Activated naive CD8-positive, alpha-beta T cell treated with anti-CD3 and anti-CD28 coated beads, Interleukin-2, amount 50 U/mL, for 24 hours (primary cell): ENCODE results near the gene KIF26B.
"Not testable (repeated sequence)": the region's sequence is repeated elsewhere in the genome, so short reads cannot be mapped to it uniquely, and the experiment has no call there.

Experiments
- ATAC-seq: fragments of 150-1000 bp; cut with Tn5 transposase; one replicate; pipeline ENCODE4 v1.10.0; 2021
- DNase-seq: peaks from one replicate; pipeline ENCODE4 v3.0.0; 2021
- H3K27ac Mint-ChIP-seq: one replicate; pipeline ENCODE4 v1.8.0; 2021; ENCODE audit warnings: mild to moderate bottlenecking, mixed read lengths
- H3K27me3 Mint-ChIP-seq: one replicate; pipeline ENCODE4 v1.8.0; 2021; ENCODE audit warnings: mixed read lengths
- H3K36me3 Mint-ChIP-seq: one replicate; pipeline ENCODE4 v1.8.0; 2021; ENCODE audit warnings: low read depth, mixed read lengths
- H3K4me1 Mint-ChIP-seq: one replicate; pipeline ENCODE4 v1.8.0; 2021; ENCODE audit warnings: mixed read lengths
- H3K4me3 Mint-ChIP-seq: one replicate; pipeline ENCODE4 v1.8.0; 2021; ENCODE audit warnings: mild to moderate bottlenecking, moderate library complexity, mixed read lengths
- H3K9me3 Mint-ChIP-seq: one replicate; pipeline ENCODE4 v1.8.0; 2021; ENCODE audit warnings: mixed read lengths

Gene KIF26B

GRCh38 chr1:245327842-245328241 lies 173.1 kb downstream of the KIF26B start:
- Mint-ChIP-seq H3K36me3 (no peaks in the 10 kb centered on the region), H3K27me3 (peaks cover 2% of the 10 kb centered on the region), H3K4me1 (peaks cover 21% of the 10 kb centered on the region), H3K9me3 (no peaks in the 10 kb centered on the region), H3K27ac (no peak overlapping the region), H3K4me3 (no peak overlapping the region)
- no peak for DNase-seq
- ATAC-seq, result no peak

GRCh38 chr1:245330951-245331350 lies 176.2 kb downstream of the KIF26B start:
- H3K27me3 Mint-ChIP-seq, result peaks cover 10% of the 10 kb centered on the region
- no peak overlapping the region for H3K27ac Mint-ChIP-seq
- no peaks in the 10 kb centered on the region for H3K36me3 Mint-ChIP-seq
- no peak for DNase-seq
- no peak for ATAC-seq
- H3K4me1 Mint-ChIP-seq, result peaks cover 22% of the 10 kb centered on the region
- H3K4me3 Mint-ChIP-seq, result no peak overlapping the region
- no peaks in the 10 kb centered on the region for H3K9me3 Mint-ChIP-seq

GRCh38 chr1:245332085-245332484 lies 177.3 kb downstream of the KIF26B start:
- Mint-ChIP-seq H3K36me3 (no peaks in the 10 kb centered on the region), H3K27me3 (peaks cover 14% of the 10 kb centered on the region), H3K4me3 (no peak overlapping the region), H3K27ac (peak overlapping the region; percentile 21), H3K4me1 (peaks cover 28% of the 10 kb centered on the region), H3K9me3 (no peaks in the 10 kb centered on the region)
- DNase-seq, result no peak
- peak; percentile 42 for ATAC-seq

- Mint-ChIP-seq H3K9me3 (no peaks in the 10 kb centered on the region), H3K4me3 (no peak overlapping the region), H3K27ac (peak overlapping the region; percentile 21), H3K27me3 (peaks cover 14% of the 10 kb centered on the region), H3K36me3 (no peaks in the 10 kb centered on the region), H3K4me1 (peaks cover 28% of the 10 kb centered on the region)
- DNase-seq, result peak; percentile 54
- ATAC-seq, result peak; percentile 99
Measured at GRCh38 chr1:245332513-245332912, 177.7 kb downstream of the KIF26B start.

GRCh38 chr1:245334235-245334634 lies 179.4 kb downstream of the KIF26B start:
- Mint-ChIP-seq H3K27me3 (peaks cover 14% of the 10 kb centered on the region), H3K9me3 (no peaks in the 10 kb centered on the region), H3K4me1 (peaks cover 34% of the 10 kb centered on the region), H3K4me3 (no peak overlapping the region), H3K27ac (no peak overlapping the region), H3K36me3 (no peaks in the 10 kb centered on the region)
- DNase-seq (no peak), ATAC-seq (no peak)

GRCh38 chr1:245334827-245335490 lies 180.2 kb downstream of the KIF26B start:
- peaks cover 34% of the 10 kb centered on the region for H3K4me1 Mint-ChIP-seq
- no peaks in the 10 kb centered on the region for H3K9me3 Mint-ChIP-seq
- ATAC-seq (no peak), DNase-seq (no peak)
- peaks cover 14% of the 10 kb centered on the region for H3K27me3 Mint-ChIP-seq
- H3K36me3 Mint-ChIP-seq, result no peaks in the 10 kb centered on the region
- H3K27ac Mint-ChIP-seq, result no peak overlapping the region
- H3K4me3 Mint-ChIP-seq, result no peak overlapping the region

- not testable (repeated sequence) for ATAC-seq, H3K4me3 Mint-ChIP-seq, H3K36me3 Mint-ChIP-seq, H3K9me3 Mint-ChIP-seq, H3K27ac Mint-ChIP-seq, DNase-seq
- Mint-ChIP-seq H3K27me3 (peaks cover 14% of the 10 kb centered on the region), H3K4me1 (peaks cover 34% of the 10 kb centered on the region)
Measured at GRCh38 chr1:245335684-245336083, 180.9 kb downstream of the KIF26B start.

DNA sequence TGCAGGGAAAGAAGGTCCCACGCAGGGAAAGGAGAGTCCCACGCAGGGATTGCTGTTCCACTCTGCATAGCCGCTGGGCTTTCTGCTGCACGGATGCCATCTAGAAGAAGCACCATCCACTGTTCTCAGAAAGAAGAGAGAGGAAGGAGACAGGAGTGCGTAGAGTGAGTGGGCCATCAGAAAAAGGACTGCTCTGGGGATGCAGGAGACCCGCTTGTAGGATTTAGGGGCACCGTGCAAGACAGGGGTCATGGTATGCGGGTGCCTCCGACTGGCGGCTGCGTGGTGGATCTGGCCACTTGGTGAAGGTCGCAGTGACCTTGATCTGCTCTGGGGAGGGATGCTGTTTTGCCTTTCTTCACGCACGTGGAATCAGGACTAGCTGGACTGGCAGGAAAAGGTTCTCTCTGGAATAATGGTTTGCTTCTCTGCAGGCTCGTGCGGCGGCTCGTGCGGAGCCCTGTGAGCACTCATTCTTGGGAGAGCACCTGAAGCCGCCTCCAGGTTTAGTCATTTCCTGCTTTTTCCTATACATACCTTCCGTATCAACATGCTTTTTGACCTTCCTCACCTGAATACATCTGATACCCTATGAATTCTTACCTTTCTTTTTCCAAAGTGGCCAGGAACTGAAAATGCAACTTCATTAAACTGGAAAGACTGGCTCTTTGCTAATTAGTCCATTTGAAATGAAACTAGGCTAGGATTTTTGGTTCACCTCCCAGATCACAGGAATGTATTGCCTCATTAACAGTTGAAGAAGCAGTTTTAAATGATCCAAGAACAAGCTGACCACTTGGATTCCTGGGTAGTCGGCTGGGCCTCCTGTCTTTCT lies 181.6 kb downstream of the KIF26B start:
- ATAC-seq (no peak), DNase-seq (no peak)
- Mint-ChIP-seq H3K4me3 (no peak overlapping the region), H3K9me3 (no peaks in the 10 kb centered on the region), H3K27me3 (peaks cover 14% of the 10 kb centered on the region), H3K27ac (no peak overlapping the region), H3K4me1 (peaks cover 32% of the 10 kb centered on the region), H3K36me3 (no peaks in the 10 kb centered on the region)

- not testable (repeated sequence) for DNase-seq, H3K4me3 Mint-ChIP-seq, ATAC-seq, H3K36me3 Mint-ChIP-seq, H3K9me3 Mint-ChIP-seq, H3K27ac Mint-ChIP-seq
- Mint-ChIP-seq H3K4me1 (peaks cover 26% of the 10 kb centered on the region), H3K27me3 (peaks cover 14% of the 10 kb centered on the region)
Measured at GRCh38 chr1:245336984-245337355, 182.2 kb downstream of the KIF26B start.

DNA sequence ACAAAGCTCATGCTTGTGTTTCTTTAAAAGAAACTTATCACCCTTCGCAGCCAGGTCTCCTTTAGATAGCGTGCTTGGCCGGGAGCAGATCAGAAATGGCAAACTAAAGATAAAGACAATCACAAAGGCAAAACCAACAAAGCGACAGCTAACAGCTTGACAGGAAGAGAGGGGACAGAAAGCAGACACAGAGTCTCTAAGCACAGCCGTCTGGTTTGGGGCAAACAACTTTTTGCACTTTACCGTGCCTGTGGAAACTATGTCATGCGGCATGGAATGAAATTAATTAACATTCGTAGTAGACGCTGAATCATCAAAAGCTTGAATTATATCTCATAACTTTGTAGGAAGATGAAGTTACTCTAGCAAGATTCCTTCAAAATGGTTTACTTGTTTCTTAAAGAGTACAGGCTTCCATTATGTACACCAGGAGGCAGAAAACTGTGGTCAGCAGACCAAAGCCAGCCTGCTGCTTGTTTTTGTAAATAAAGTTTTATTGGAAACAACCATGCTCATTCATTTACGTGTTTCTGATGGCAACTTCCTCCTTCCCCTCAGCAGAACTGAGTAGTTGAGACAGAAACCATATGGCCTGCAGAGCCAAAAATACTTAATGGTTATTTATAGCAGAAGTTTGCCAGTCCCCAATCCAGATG lies 183.2 kb downstream of the KIF26B start:
- Mint-ChIP-seq H3K4me3 (peak overlapping the region; percentile 19), H3K36me3 (no peaks in the 10 kb centered on the region), H3K9me3 (no peaks in the 10 kb centered on the region), H3K27ac (peak overlapping the region; percentile 48), H3K4me1 (peaks cover 16% of the 10 kb centered on the region), H3K27me3 (peaks cover 14% of the 10 kb centered on the region)
- DNase-seq (no peak), ATAC-seq (peak; percentile 30)

DNA sequence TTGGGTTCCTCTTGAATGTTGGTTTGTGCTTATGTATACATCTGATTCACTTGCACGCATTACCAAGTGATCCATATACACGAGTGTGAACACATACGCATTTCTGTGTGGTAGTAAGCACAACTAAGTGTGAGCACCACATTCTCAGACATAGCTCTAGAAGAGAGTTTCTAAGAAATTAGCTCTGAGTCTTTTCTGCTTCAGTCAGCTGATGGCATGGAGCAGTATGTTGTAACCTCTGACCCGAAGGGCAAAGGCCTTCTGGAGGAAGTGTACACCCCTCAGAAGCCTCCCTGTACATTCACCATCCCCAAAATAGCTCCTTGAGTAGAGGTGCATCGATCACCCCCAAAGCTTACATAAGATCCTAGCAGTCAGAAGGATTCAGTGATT lies 183.7 kb downstream of the KIF26B start:
- ATAC-seq, result no peak
- Mint-ChIP-seq H3K27me3 (peaks cover 12% of the 10 kb centered on the region), H3K9me3 (no peaks in the 10 kb centered on the region), H3K4me1 (peaks cover 12% of the 10 kb centered on the region), H3K36me3 (no peaks in the 10 kb centered on the region), H3K4me3 (no peak overlapping the region), H3K27ac (no peak overlapping the region)
- DNase-seq, result no peak

- ATAC-seq (no peak), DNase-seq (no peak)
Measured at GRCh38 chr1:245341743-245342142, 187.0 kb downstream of the KIF26B start.

DNA sequence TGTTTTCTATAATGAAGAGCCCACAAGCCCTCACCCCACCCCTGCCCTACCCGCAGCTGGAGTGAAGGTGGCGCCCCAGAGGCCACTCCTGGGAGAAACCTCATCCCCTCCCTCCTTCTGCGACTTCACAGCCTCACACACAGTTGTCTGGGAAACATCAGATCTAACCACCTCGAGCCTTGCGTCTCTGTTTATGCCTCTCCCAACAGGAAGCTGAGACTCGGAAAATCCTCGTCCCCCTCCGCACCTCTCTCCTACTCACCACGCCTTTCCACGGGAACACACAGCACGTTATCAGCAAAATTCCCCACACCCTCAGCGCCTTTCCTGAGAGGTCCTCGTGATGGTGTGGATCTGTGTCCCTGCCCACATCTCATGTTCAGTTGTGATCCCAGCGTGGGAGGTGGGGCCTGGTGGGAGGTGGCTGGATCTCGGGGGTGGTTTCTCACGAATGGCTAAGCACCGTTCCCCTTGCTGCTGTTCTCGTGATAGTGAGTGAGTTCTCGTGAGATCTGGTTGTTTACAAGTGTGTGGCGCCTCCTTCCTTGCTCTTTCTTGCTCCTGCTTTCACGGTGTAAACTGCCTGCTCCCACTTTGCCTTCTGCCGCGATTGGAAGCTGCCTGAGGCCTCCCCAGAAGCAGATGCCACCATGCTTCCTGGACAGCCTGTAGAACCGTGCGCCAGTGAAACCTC lies 190.6 kb downstream of the KIF26B start:
- H3K36me3 Mint-ChIP-seq, result no peaks in the 10 kb centered on the region
- H3K4me1 Mint-ChIP-seq, result no peaks in the 10 kb centered on the region
- no peak overlapping the region for H3K4me3 Mint-ChIP-seq
- DNase-seq (no peak), ATAC-seq (no peak)
- no peak overlapping the region for H3K27ac Mint-ChIP-seq
- peaks cover 14% of the 10 kb centered on the region for H3K27me3 Mint-ChIP-seq
- H3K9me3 Mint-ChIP-seq, result no peaks in the 10 kb centered on the region

More at GRCh38 chr1:245341743-245342142, 187.0 kb downstream of the KIF26B start:
- peaks cover 5% of the 10 kb centered on the region for H3K27me3 Mint-ChIP-seq
- no peak overlapping the region for H3K4me3 Mint-ChIP-seq
- no peak overlapping the region for H3K27ac Mint-ChIP-seq
- no peaks in the 10 kb centered on the region for H3K36me3 Mint-ChIP-seq
- H3K4me1 Mint-ChIP-seq, result peaks cover 7% of the 10 kb centered on the region
- no peaks in the 10 kb centered on the region for H3K9me3 Mint-ChIP-seq

GRCh38 chr1:245348626-245349025 lies 193.8 kb downstream of the KIF26B start:
- no peaks in the 10 kb centered on the region for H3K9me3 Mint-ChIP-seq
- no peak overlapping the region for H3K4me3 Mint-ChIP-seq
- ATAC-seq (no peak), DNase-seq (no peak)
- H3K4me1 Mint-ChIP-seq, result peaks cover under 1% of the 10 kb centered on the region
- H3K36me3 Mint-ChIP-seq, result no peaks in the 10 kb centered on the region
- peaks cover 14% of the 10 kb centered on the region for H3K27me3 Mint-ChIP-seq
- H3K27ac Mint-ChIP-seq, result no peak overlapping the region
